ENCODE measurements around the gene ANGEL1. TPM values are rescaled to one million over a fixed set of nuclear protein-coding genes. Genes with fewer than 3 reads are reported as not detected.

The ANGEL1 gene
- 10 to 100 TPM; 12.0 to 15.9 TPM for total RNA-seq
- 1 to 10 TPM; 5.2 to 7.3 TPM for polyA plus RNA-seq

GRCh38 chr14:76812422-76813383, at the start of gene ANGEL1:
Gene ANGEL1, minus strand, starts transcription at chr14:76812882. Its CDS starts 55 bp downstream, at chr14:76812827.
- peaks cover 0 to 13% (median 11%) of the 10 kb centered on the region in 4 donors for H3K36me3 ChIP-seq (ENCODE audit: control insufficient read depth in 4 of 4, insufficient read depth in 3 of 4, low read depth in 1 of 4, low read length in 3 of 4)
- no peaks in the 10 kb centered on the region for H3K27me3 ChIP-seq (ENCODE audit: control insufficient read depth in 4 of 4, insufficient read depth in 4 of 4, low read length in 3 of 4)
- peak within 1 kb of the TSS; percentile 85 to 94 for H3K9ac ChIP-seq (ENCODE audit: low read depth in 1 of 2, low read length in 2 of 2)
- H3K4me1 ChIP-seq (ENCODE audit: control insufficient read depth in 4 of 4, insufficient read depth in 4 of 4, low read length in 3 of 4): peaks cover 2 to 24% (median 16%) of the 10 kb centered on the region in 4 donors
- H3K9me3 ChIP-seq (ENCODE audit: control insufficient read depth in 4 of 4, low read length in 3 of 4): no peaks in the 10 kb centered on the region
- no peak for TF ChIP-seq FOXA1 (IDR thresholded peaks at IDR 0.05)
- TF ChIP-seq TAF1 (conservative IDR thresholded peaks at IDR 0.05): peak; percentile 29
- TF ChIP-seq ATF3 (IDR thresholded peaks at IDR 0.05): no peak
- TF ChIP-seq CTCF (IDR thresholded peaks at IDR 0.05; ENCODE audit: low read depth, low read length, missing input control): no peak
- TF ChIP-seq EGR1 (IDR thresholded peaks at IDR 0.05; ENCODE audit: low read depth in 2 of 2): peak in 1 of 2 donors; percentile 71
- TF ChIP-seq GABPA (IDR thresholded peaks at IDR 0.05 in 1 of 2, conservative IDR thresholded peaks at IDR 0.05 in 1 of 2): peak in 1 of 2 donors; percentile 52
- no peak for TF ChIP-seq RXRA (IDR thresholded peaks at IDR 0.05)
- no peak for TF ChIP-seq HNF4G (IDR thresholded peaks at IDR 0.05)
- TF ChIP-seq HNF4A (conservative IDR thresholded peaks at IDR 0.05): no peak
- TF ChIP-seq MAX (IDR thresholded peaks at IDR 0.05): peak; percentile 17
- peak; percentile 65 for TF ChIP-seq REST (IDR thresholded peaks at IDR 0.05)
- no peak for TF ChIP-seq NR2F2 (IDR thresholded peaks at IDR 0.05)
- no peak for TF ChIP-seq ZBTB33 (IDR thresholded peaks at IDR 0.05)
- TF ChIP-seq FOXA2 (IDR thresholded peaks at IDR 0.05): no peak
- TF ChIP-seq SP1 (IDR thresholded peaks at IDR 0.05): peak; percentile 59
- TF ChIP-seq JUND (IDR thresholded peaks at IDR 0.05): no peak
- TF ChIP-seq YY1 (IDR thresholded peaks at IDR 0.05): peak; percentile 3
- no peak for TF ChIP-seq RAD21 (IDR thresholded peaks at IDR 0.05)
- peak within 1 kb of the TSS; percentile 83 to 97 for H3K27ac ChIP-seq (ENCODE audit: low read depth in 1 of 2, low read length in 2 of 2)
- peak within 1 kb of the TSS; percentile 9 to 86 (median 78) for H3K4me3 ChIP-seq (ENCODE audit: low read depth in 1 of 3, low read length in 3 of 3)
- peak; percentile 96 for DNase-seq (ENCODE audit: low spot score)
- 4% methylated on average over 69 of the region's 69 CpGs for WGBS

All from liver (tissue), 9 donors.